ENCODE results near the gene SREBF1. TPM values are rescaled to one million over a fixed set of nuclear protein-coding genes. Genes with fewer than 3 reads are reported as not detected.

The SREBF1 gene
- total RNA-seq, 3 donors from 2014 or later (not counting 1 experiment from before 2014, with no cell fraction given): 80.7 to 208 (median 119) TPM

DNA sequence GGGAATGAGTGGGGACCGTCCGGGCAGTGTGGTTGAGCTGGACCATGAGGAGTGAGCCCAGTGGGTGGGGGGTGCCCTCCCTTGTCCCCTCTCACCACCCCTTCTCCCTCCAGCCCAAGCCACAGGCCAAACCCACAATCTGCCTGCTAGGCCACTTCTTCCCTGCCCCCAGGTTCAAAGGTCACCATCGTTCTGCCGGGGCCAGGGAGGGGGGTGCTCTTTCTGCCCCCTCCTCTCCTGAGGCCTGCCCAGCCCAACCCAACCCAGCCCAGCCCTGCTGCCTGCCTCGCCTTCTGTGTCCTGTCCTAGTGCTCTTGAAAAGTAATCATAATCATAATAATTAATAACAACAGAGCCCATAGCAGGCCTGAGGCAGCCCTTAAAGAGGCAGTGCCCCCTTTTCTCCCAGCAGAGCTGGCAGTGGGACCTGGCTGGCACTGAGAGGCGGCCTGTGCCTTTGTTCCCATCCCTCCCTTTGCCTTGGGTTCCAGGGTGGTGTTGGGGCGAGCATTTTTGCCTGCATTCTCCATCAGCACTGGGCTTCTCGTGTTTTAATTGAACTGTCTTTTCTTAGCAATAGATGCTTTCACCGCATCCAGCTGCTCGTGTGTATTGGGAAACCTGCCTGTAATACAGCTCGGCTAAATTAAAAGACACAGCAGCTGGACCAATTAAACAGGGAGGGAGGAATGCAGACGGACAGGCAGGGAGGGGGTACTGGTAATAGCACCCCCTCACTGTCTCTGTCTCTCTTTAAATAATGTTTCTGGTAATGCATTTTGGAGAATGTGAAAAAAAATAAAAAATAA is 46.8 kb downstream of the SREBF1 start:
- Histone ChIP-seq H3K4me3 (ENCODE audit: low read length) (no peak overlapping the region), H3K9me3 (ENCODE audit: control insufficient read depth, insufficient read depth, low read length) (no peaks in the 10 kb centered on the region), H3K36me3 (ENCODE audit: control insufficient read depth, insufficient read depth, low read length) (peaks cover 9% of the 10 kb centered on the region), H3K4me1 (ENCODE audit: control insufficient read depth, insufficient read depth, low read length) (peaks cover 33% of the 10 kb centered on the region), H3K27ac (ENCODE audit: low read length) (no peak overlapping the region), H3K27me3 (ENCODE audit: control insufficient read depth, insufficient read depth, low read length) (no peaks in the 10 kb centered on the region)
- peak overlapping the region; percentile 51 to 93 for H3K27ac Mint-ChIP-seq
- H3K9me3 Mint-ChIP-seq: no peaks in the 10 kb centered on the region
- DNase-seq (no peak), ATAC-seq (no peak)
- H3K4me3 Mint-ChIP-seq: peak overlapping the region; percentile 25
- H3K4me1 Mint-ChIP-seq: peaks cover 39 to 46% of the 10 kb centered on the region in 2 donors
- TF ChIP-seq, protein P1, sequence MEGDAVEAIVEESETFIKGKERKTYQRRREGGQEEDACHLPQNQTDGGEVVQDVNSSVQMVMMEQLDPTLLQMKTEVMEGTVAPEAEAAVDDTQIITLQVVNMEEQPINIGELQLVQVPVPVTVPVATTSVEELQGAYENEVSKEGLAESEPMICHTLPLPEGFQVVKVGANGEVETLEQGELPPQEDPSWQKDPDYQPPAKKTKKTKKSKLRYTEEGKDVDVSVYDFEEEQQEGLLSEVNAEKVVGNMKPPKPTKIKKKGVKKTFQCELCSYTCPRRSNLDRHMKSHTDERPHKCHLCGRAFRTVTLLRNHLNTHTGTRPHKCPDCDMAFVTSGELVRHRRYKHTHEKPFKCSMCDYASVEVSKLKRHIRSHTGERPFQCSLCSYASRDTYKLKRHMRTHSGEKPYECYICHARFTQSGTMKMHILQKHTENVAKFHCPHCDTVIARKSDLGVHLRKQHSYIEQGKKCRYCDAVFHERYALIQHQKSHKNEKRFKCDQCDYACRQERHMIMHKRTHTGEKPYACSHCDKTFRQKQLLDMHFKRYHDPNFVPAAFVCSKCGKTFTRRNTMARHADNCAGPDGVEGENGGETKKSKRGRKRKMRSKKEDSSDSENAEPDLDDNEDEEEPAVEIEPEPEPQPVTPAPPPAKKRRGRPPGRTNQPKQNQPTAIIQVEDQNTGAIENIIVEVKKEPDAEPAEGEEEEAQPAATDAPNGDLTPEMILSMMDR (IDR thresholded peaks at IDR 0.05): no peak
- 87% methylated on average over 10 of the region's 12 CpGs for WGBS (ENCODE audit: insufficient coverage)
- H3K36me3 Mint-ChIP-seq: no peaks in the 10 kb centered on the region
- no peaks in the 10 kb centered on the region for H3K27me3 Mint-ChIP-seq (ENCODE audit: low read depth in 2 of 2)
- intact Hi-C loops (cut with micrococcal nuclease): loop anchor here (5.0 kb wide), 1 partner anchor 47 kb away; the partner anchor contains the start of gene SREBF1

DNA sequence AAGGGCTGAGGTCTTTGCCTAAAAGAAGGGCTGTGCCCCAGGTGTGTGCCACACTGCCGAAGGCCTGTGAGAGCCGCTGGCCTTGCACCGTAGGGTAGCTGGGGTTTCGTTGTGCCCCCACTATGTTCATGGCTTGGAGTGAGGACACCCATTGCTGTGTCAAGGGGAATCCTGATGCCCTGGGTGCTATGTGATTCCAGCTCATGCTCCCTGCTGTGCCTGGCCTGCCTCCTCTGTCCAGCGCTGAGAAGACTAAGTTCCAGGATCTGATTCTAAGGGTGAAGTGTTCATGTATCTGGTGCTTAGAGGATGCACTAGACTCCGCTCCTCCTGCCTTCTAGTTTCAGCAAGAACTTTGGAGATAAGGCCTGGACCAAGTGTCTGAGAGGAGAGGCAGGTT is 47.4 kb downstream of the SREBF1 start:
- TF ChIP-seq, protein P1 (IDR thresholded peaks at IDR 0.05): no peak
- H3K4me1 ChIP-seq (ENCODE audit: control insufficient read depth, insufficient read depth, low read length): peaks cover 39% of the 10 kb centered on the region
- no peak for DNase-seq
- no peak for ATAC-seq
- H3K36me3 ChIP-seq (ENCODE audit: control insufficient read depth, insufficient read depth, low read length): peaks cover 4% of the 10 kb centered on the region
- no peaks in the 10 kb centered on the region for H3K27me3 Mint-ChIP-seq (ENCODE audit: low read depth in 2 of 2)
- peak overlapping the region; percentile 23 to 51 for H3K27ac Mint-ChIP-seq
- H3K4me3 Mint-ChIP-seq: no peak overlapping the region
- H3K9me3 ChIP-seq (ENCODE audit: control insufficient read depth, insufficient read depth, low read length): no peaks in the 10 kb centered on the region
- no peak overlapping the region for H3K27ac ChIP-seq (ENCODE audit: low read length)
- peaks cover 45 to 52% of the 10 kb centered on the region in 2 donors for H3K4me1 Mint-ChIP-seq
- H3K36me3 Mint-ChIP-seq: no peaks in the 10 kb centered on the region
- H3K9me3 Mint-ChIP-seq: no peaks in the 10 kb centered on the region
- H3K27me3 ChIP-seq (ENCODE audit: control insufficient read depth, insufficient read depth, low read length): no peaks in the 10 kb centered on the region
- intact Hi-C loops (cut with micrococcal nuclease): no loop called here
- H3K4me3 ChIP-seq (ENCODE audit: low read length): no peak overlapping the region
- WGBS (ENCODE audit: insufficient coverage): 94% methylated on average over 6 of the region's 6 CpGs

DNA sequence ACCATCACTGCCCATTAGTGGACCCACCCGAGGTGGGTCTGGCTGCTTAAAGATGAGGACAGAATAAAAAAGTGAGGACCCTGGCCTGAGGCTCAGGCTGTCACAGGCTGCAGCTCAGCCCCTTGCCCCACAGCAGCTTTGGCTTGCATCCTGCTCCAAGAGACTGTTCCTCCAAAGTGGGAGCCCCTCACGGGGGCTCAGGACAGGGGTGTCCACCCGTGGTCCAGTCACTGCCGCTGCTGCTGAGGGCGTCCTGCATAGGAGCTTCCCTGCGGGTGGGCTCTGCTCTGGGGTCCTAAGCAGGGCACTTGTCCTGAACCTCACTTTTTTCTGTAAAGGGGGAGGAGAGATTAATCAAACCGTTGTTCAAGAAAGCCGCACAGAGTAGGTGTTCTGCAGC is 47.8 kb downstream of the SREBF1 start:
- WGBS (ENCODE audit: insufficient coverage): 95% methylated on average over 8 of the region's 8 CpGs
- no peaks in the 10 kb centered on the region for H3K36me3 Mint-ChIP-seq
- Histone ChIP-seq H3K4me3 (ENCODE audit: low read length) (no peak overlapping the region), H3K9me3 (ENCODE audit: control insufficient read depth, insufficient read depth, low read length) (no peaks in the 10 kb centered on the region), H3K27ac (ENCODE audit: low read length) (no peak overlapping the region), H3K36me3 (ENCODE audit: control insufficient read depth, insufficient read depth, low read length) (no peaks in the 10 kb centered on the region), H3K4me1 (ENCODE audit: control insufficient read depth, insufficient read depth, low read length) (peaks cover 39% of the 10 kb centered on the region), H3K27me3 (ENCODE audit: control insufficient read depth, insufficient read depth, low read length) (no peaks in the 10 kb centered on the region)
- no peaks in the 10 kb centered on the region for H3K27me3 Mint-ChIP-seq (ENCODE audit: low read depth in 2 of 2)
- no peak overlapping the region for H3K4me3 Mint-ChIP-seq
- H3K27ac Mint-ChIP-seq: peak overlapping the region in 1 of 2 donors; percentile 23
- H3K9me3 Mint-ChIP-seq: no peaks in the 10 kb centered on the region
- no peak for ATAC-seq
- peaks cover 46 to 55% of the 10 kb centered on the region in 2 donors for H3K4me1 Mint-ChIP-seq
- TF ChIP-seq, protein P1 (IDR thresholded peaks at IDR 0.05): no peak
- DNase-seq: no peak
- intact Hi-C loops (cut with micrococcal nuclease): no loop called here

Data from natural killer cell (primary cell).